Keratinocyte (primary cell): ENCODE data around the gene BRF1. TPM values are rescaled to one million over a fixed set of nuclear protein-coding genes. Genes with fewer than 3 reads are reported as not detected.

ENCODE experiments used
- DNase-seq: peaks from one replicate; pipeline ENCODE4 v3.0.0-alpha.2; 2011; ENCODE audit warnings: low read depth, missing footprints, low spot score
- FAIRE-seq: peaks from 2 replicates; lab custom pipeline; 2011; peaks lifted over from hg19 to GRCh38; lab: Jason Lieb, UNC
- H2AFZ ChIP-seq: 2 replicates; pipeline ENCODE4 v1.6.0; 2012; ENCODE audit warnings: low read length, control low read depth, inconsistent platforms; ENCODE audit not compliant: control insufficient read depth
- H3K27ac ChIP-seq: 2 replicates; pipeline ENCODE4 v1.5.1; 2011; ENCODE audit warnings: low read length; ENCODE audit not compliant: control insufficient read depth, insufficient read depth
- H3K27me3 ChIP-seq: 3 replicates; pipeline ENCODE4 v1.6.0; 2011; ENCODE audit warnings: low read length; ENCODE audit not compliant: control insufficient read depth, insufficient read depth; ENCODE audit errors: extremely low read depth
- H3K36me3 ChIP-seq, 2 experiments: 2 replicates in 1 of 2; 3 replicates in 1 of 2; pipeline ENCODE4 v1.5.1; 2011; ENCODE audit warnings: low read length in 2 of 2, mild to moderate bottlenecking in 1 of 2; ENCODE audit not compliant: control insufficient read depth in 2 of 2, insufficient read depth in 2 of 2; ENCODE audit errors: extremely low read depth in 1 of 2
- H3K4me1 ChIP-seq: 3 replicates; pipeline ENCODE4 v1.5.1; 2011; ENCODE audit warnings: low read length; ENCODE audit not compliant: control insufficient read depth, insufficient read depth; ENCODE audit errors: extremely low read depth
- H3K4me2 ChIP-seq: 3 replicates; pipeline ENCODE4 v1.6.0; 2011; ENCODE audit warnings: low read depth, low read length; ENCODE audit not compliant: control insufficient read depth, insufficient read depth; ENCODE audit errors: extremely low read depth
- H3K4me3 ChIP-seq, 3 experiments: fragments of 200-600 bp in 1 of 3; sonication (generic) in 1 of 3; 2 replicates in 2 of 3; 3 replicates in 1 of 3; pipeline ENCODE4 v1.5.1; 2011 to 2016; ENCODE audit warnings: low read length in 3 of 3, mild to moderate bottlenecking in 3 of 3, control low read depth in 2 of 3, inconsistent platforms in 1 of 3, low read depth in 1 of 3, mixed read lengths in 1 of 3, mixed run types in 1 of 3, moderate library complexity in 1 of 3; ENCODE audit not compliant: control insufficient read depth in 2 of 3, insufficient read depth in 2 of 3; ENCODE audit errors: extremely low read depth in 1 of 3
- H3K79me2 ChIP-seq: 2 replicates; pipeline ENCODE4 v1.6.0; 2012; ENCODE audit warnings: low read length; ENCODE audit not compliant: control insufficient read depth, insufficient read depth
- H3K9ac ChIP-seq: 3 replicates; pipeline ENCODE4 v1.6.0; 2011; ENCODE audit warnings: low read length; ENCODE audit not compliant: control insufficient read depth, insufficient read depth; ENCODE audit errors: extremely low read depth
- H3K9me1 ChIP-seq: 3 replicates; pipeline ENCODE4 v1.6.0; 2011; ENCODE audit warnings: low read length; ENCODE audit not compliant: control insufficient read depth, insufficient read depth; ENCODE audit errors: extremely low read depth
- H3K9me3 ChIP-seq: 2 replicates; pipeline ENCODE4 v1.5.1; 2012; ENCODE audit warnings: low read depth, low read length; ENCODE audit not compliant: control insufficient read depth
- H4K20me1 ChIP-seq: 3 replicates; pipeline ENCODE4 v1.6.0; 2011; ENCODE audit warnings: low read length; ENCODE audit not compliant: control insufficient read depth, insufficient read depth; ENCODE audit errors: extremely low read depth
- CTCF ChIP-seq, 3 experiments: IDR thresholded peaks in 1 of 3; conservative IDR thresholded peaks in 1 of 3; optimal IDR thresholded peaks in 1 of 3; 2 replicates in 2 of 3; 3 replicates in 1 of 3; pipeline versions ENCODE3 to v1.5.1; 2011; ENCODE audit warnings: low read length in 3 of 3, mild to moderate bottlenecking in 3 of 3, moderate library complexity in 2 of 3, control low read depth in 1 of 3, inconsistent platforms in 1 of 3; ENCODE audit not compliant: insufficient read depth in 2 of 3; ENCODE audit errors: extremely low read depth in 1 of 3
- EZH2 ChIP-seq: IDR thresholded peaks from one replicate; pipeline ENCODE4 v1.6.1; 2012; ENCODE audit warnings: inconsistent platforms, mild to moderate bottlenecking, low read length, moderate library complexity
- dilution Hi-C: fragments of 300-500 bp; cut with MboI; formaldehyde crosslinking; loops from one replicate; pipeline ENCODE4 v1.7.0; 2020; ENCODE audit warnings: low sequenced_read_pairs; ENCODE audit not compliant: extremely low pct_ligation_motif_present
- polyA plus RNA-seq, 5 experiments: library from polyadenylated mRNA; depleted of rRNA in 3 of 5; stranded (reverse) in 3 of 5; stranded (forward) in 1 of 5; unstranded in 1 of 5; fragments of >200 nt; gene quantifications; 1 replicate in 1 of 5; 2 replicates in 3 of 5; 3 replicates in 1 of 5; pipeline versions ENCODE4 v1.2.1 to v1.2.3, GENCODE V29; 2011 to 2012; ENCODE audit warnings: missing spikeins in 2 of 5, low read depth in 1 of 5, low replicate concordance in 1 of 5

The BRF1 gene
- polyA plus RNA-seq, 1 donor (not counting 4 experiments of a cell fraction or from before 2014, with no cell fraction given) = 6.5 TPM

- no peaks in the 10 kb centered on the region for H3K4me1 ChIP-seq
- TF ChIP-seq EZH2 = no peak
- peak; percentile 58 to 66 (median 61) for TF ChIP-seq CTCF (optimal IDR thresholded peaks at IDR 0.05 in 1 of 3, IDR thresholded peaks at IDR 0.05 in 1 of 3, conservative IDR thresholded peaks at IDR 0.05 in 1 of 3; ENCODE audit: extremely low read depth in 1 of 3, insufficient read depth in 2 of 3, low read length in 3 of 3)
- no peaks in the 10 kb centered on the region for H3K9me1 ChIP-seq
- no peaks in the 10 kb centered on the region for H3K9me3 ChIP-seq
- H3K36me3 ChIP-seq = peaks cover 2 to 6% of the 10 kb centered on the region in 2 experiments
- no peak overlapping the region for H3K9ac ChIP-seq
- peak; percentile 59 for FAIRE-seq
- no peak for DNase-seq
- H3K27me3 ChIP-seq = no peaks in the 10 kb centered on the region
- no peak overlapping the region for H3K4me2 ChIP-seq
- H4K20me1 ChIP-seq = peaks cover 10% of the 10 kb centered on the region
- no peak overlapping the region for H3K27ac ChIP-seq
- dilution Hi-C loops = no loop called here
- H3K79me2 ChIP-seq = peaks cover 38% of the 10 kb centered on the region
- no peak overlapping the region for H2AFZ ChIP-seq
- H3K4me3 ChIP-seq = no peak overlapping the region
Observed at GRCh38 chr14:105281371-105282097, 19.3 kb downstream of the BRF1 start.

- no peak overlapping the region for H3K4me3 ChIP-seq
- FAIRE-seq (no peak), DNase-seq (no peak)
- H3K9ac ChIP-seq = no peak overlapping the region
- H3K27ac ChIP-seq = no peak overlapping the region
- H3K4me2 ChIP-seq = no peak overlapping the region
- peaks cover 10% of the 10 kb centered on the region for H4K20me1 ChIP-seq
- H3K4me1 ChIP-seq = no peaks in the 10 kb centered on the region
- H2AFZ ChIP-seq = no peak overlapping the region
- no peak for TF ChIP-seq EZH2
- TF ChIP-seq CTCF (optimal IDR thresholded peaks at IDR 0.05 in 1 of 3, IDR thresholded peaks at IDR 0.05 in 1 of 3, conservative IDR thresholded peaks at IDR 0.05 in 1 of 3; ENCODE audit: extremely low read depth in 1 of 3, insufficient read depth in 2 of 3, low read length in 3 of 3) = no peak
- H3K9me1 ChIP-seq = no peaks in the 10 kb centered on the region
- peaks cover 38% of the 10 kb centered on the region for H3K79me2 ChIP-seq
- no peaks in the 10 kb centered on the region for H3K9me3 ChIP-seq
- dilution Hi-C loops = no loop called here
- H3K36me3 ChIP-seq = peaks cover 2 to 6% of the 10 kb centered on the region in 2 experiments
- no peaks in the 10 kb centered on the region for H3K27me3 ChIP-seq
Observed at GRCh38 chr14:105280525-105280924, 20.3 kb downstream of the BRF1 start.
